ENCODE data around the gene TRIM25.

Gene TRIM25

GRCh38 chr17:56913353-56913866, 439 bp downstream of the TRIM25 start:
- Histone ChIP-seq H3K9me3 (ENCODE audit: control extremely low read depth in 1 of 5, control insufficient read depth in 4 of 5, insufficient read depth in 2 of 5, low read depth in 1 of 5, low read length in 4 of 5) (peaks cover 0 to 3% (median 0%) of the 10 kb centered on the region in 5 experiments), H3K36me3 (ENCODE audit: control insufficient read depth in 4 of 4, insufficient read depth in 4 of 4, low read length in 3 of 4) (peaks cover 0 to 15% (median 3%) of the 10 kb centered on the region in 4 experiments), H3K4me3 (ENCODE audit: control insufficient read depth in 1 of 7, extremely low read depth in 1 of 7, insufficient read depth in 4 of 7, low read depth in 2 of 7, low read length in 6 of 7) (peak overlapping the region; percentile 82 to 97 (median 90)), H3K27ac (ENCODE audit: insufficient read depth in 1 of 2, low read depth in 1 of 2, low read length in 2 of 2, poor library complexity in 1 of 2, severe bottlenecking in 2 of 2) (peak overlapping the region in 1 of 2 experiments; percentile 92), H3K27me3 (replicated peaks in 2 of 5; ENCODE audit: control insufficient read depth in 4 of 5, insufficient read depth in 5 of 5, low read length in 4 of 5) (no peaks in the 10 kb centered on the region), H3K4me1 (ENCODE audit: control extremely low read depth in 1 of 4, control insufficient read depth in 4 of 4, insufficient read depth in 4 of 4, low read length in 3 of 4) (peaks cover 19 to 63% (median 48%) of the 10 kb centered on the region in 4 experiments)
- DNase-seq: no peak
- WGBS (ENCODE audit: insufficient coverage): 0% methylated on average over 41 of the region's 44 CpGs
- ChIA-PET POLR2A (interaction anchor here (0.5 kb wide), 1 partner anchor 1106 kb away, joined by 3 read pairs; no protein-coding TSS in a partner anchor), CTCF (interaction anchor here (0.5 to 1.0 kb wide), 2 partner anchors 22 to 1027 kb away, joined by 3 read pairs; no protein-coding TSS in a partner anchor)

- ChIA-PET CTCF (interaction anchor here (1.0 kb wide), 1 partner anchor 21 kb away, joined by 3 read pairs; no protein-coding TSS in a partner anchor), POLR2A (no interaction called here)
Observed at GRCh38 chr17:56913000-56913311, 893 bp downstream of the TRIM25 start.

GRCh38 chr17:56912105-56912999, 1.5 kb downstream of the TRIM25 start:
- POLR2A ChIA-PET: interaction anchor here (0.7 to 1.7 kb wide), 2 partner anchors 10 to 1194 kb away, joined by 3 to 9 read pairs; no protein-coding TSS in a partner anchor

More at GRCh38 chr17:56913000-56913311, 893 bp downstream of the TRIM25 start:
- H3K4me3 ChIP-seq (ENCODE audit: control insufficient read depth in 1 of 7, extremely low read depth in 1 of 7, insufficient read depth in 4 of 7, low read depth in 2 of 7, low read length in 6 of 7): peak overlapping the region; percentile 82 to 97 (median 90)
- DNase-seq: no peak
- peaks cover 0 to 3% (median 0%) of the 10 kb centered on the region in 5 experiments for H3K9me3 ChIP-seq (ENCODE audit: control extremely low read depth in 1 of 5, control insufficient read depth in 4 of 5, insufficient read depth in 2 of 5, low read depth in 1 of 5, low read length in 4 of 5)
- no peaks in the 10 kb centered on the region for H3K27me3 ChIP-seq (replicated peaks in 2 of 5; ENCODE audit: control insufficient read depth in 4 of 5, insufficient read depth in 5 of 5, low read length in 4 of 5)
- WGBS (ENCODE audit: insufficient coverage): 13% methylated on average over 3 of the region's 7 CpGs
- peaks cover 20 to 67% (median 52%) of the 10 kb centered on the region in 4 experiments for H3K4me1 ChIP-seq (ENCODE audit: control extremely low read depth in 1 of 4, control insufficient read depth in 4 of 4, insufficient read depth in 4 of 4, low read length in 3 of 4)
- peaks cover 0 to 17% (median 3%) of the 10 kb centered on the region in 4 experiments for H3K36me3 ChIP-seq (ENCODE audit: control insufficient read depth in 4 of 4, insufficient read depth in 4 of 4, low read length in 3 of 4)
- peak overlapping the region in 1 of 2 experiments; percentile 92 for H3K27ac ChIP-seq (ENCODE audit: insufficient read depth in 1 of 2, low read depth in 1 of 2, low read length in 2 of 2, poor library complexity in 1 of 2, severe bottlenecking in 2 of 2)

DNA sequence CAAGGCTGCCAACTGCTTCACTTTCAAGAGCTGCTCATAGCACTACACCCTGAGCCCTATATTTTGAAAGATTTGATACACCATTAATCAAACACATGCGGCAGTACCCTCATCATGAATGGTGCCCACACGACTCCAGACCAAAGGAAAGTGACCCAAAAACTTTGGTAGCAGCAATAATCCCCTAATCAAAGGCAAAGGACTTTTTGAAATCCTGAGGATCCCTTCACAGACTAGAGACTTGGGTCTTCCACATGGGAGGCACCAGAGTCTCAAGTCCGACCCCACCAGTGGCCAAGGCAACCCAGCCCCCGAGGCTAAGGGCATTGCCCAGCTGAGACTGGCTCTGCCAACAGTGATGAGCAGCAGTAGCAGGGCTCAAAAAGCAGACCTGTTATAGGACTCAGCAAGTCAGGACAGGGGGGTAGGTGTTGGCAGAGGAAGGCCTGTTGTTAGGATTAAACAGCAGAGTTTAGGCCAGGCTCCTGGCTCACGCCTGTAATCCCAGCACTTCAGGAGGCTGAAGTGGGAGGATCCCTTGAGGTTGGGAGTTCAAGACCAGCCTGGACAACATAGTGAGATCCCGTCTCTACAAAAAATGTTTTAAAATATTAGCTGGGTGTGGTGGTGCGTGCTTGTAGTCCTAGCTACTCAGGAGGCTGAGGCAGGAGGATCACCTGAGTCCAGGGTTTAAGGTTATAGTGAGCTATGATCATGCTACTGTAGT, 3.2 kb downstream of the TRIM25 start:
- Histone ChIP-seq H3K27ac (ENCODE audit: insufficient read depth in 1 of 2, low read depth in 1 of 2, low read length in 2 of 2, poor library complexity in 1 of 2, severe bottlenecking in 2 of 2) (peak overlapping the region in 1 of 2 experiments; percentile 39), H3K4me1 (ENCODE audit: control extremely low read depth in 1 of 4, control insufficient read depth in 4 of 4, insufficient read depth in 4 of 4, low read length in 3 of 4) (peaks cover 22 to 69% (median 55%) of the 10 kb centered on the region in 4 experiments), H3K4me3 (ENCODE audit: control insufficient read depth in 1 of 7, extremely low read depth in 1 of 7, insufficient read depth in 4 of 7, low read depth in 2 of 7, low read length in 6 of 7) (peak overlapping the region in 3 of 7 experiments; percentile 31 to 48 (median 38)), H3K27me3 (replicated peaks in 2 of 5; ENCODE audit: control insufficient read depth in 4 of 5, insufficient read depth in 5 of 5, low read length in 4 of 5) (no peaks in the 10 kb centered on the region), H3K9me3 (ENCODE audit: control extremely low read depth in 1 of 5, control insufficient read depth in 4 of 5, insufficient read depth in 2 of 5, low read depth in 1 of 5, low read length in 4 of 5) (no peaks in the 10 kb centered on the region), H3K36me3 (ENCODE audit: control insufficient read depth in 4 of 4, insufficient read depth in 4 of 4, low read length in 3 of 4) (peaks cover 8 to 38% (median 19%) of the 10 kb centered on the region in 4 experiments)
- ChIA-PET POLR2A (interaction anchor here (1.7 kb wide), 1 partner anchor 8 kb away, joined by 3 read pairs; no protein-coding TSS in a partner anchor), CTCF (interaction anchor here (1.0 to 1.7 kb wide), 2 partner anchors 15 to 26 kb away, joined by 3 to 5 read pairs; no protein-coding TSS in a partner anchor)
- no peak for DNase-seq
- 81% methylated on average over 7 of the region's 7 CpGs for WGBS (ENCODE audit: insufficient coverage)

More at GRCh38 chr17:56912105-56912999, 1.5 kb downstream of the TRIM25 start:
- peaks cover 22 to 74% (median 55%) of the 10 kb centered on the region in 4 experiments for H3K4me1 ChIP-seq (ENCODE audit: control extremely low read depth in 1 of 4, control insufficient read depth in 4 of 4, insufficient read depth in 4 of 4, low read length in 3 of 4)
- no peaks in the 10 kb centered on the region for H3K27me3 ChIP-seq (replicated peaks in 2 of 5; ENCODE audit: control insufficient read depth in 4 of 5, insufficient read depth in 5 of 5, low read length in 4 of 5)
- H3K36me3 ChIP-seq (ENCODE audit: control insufficient read depth in 4 of 4, insufficient read depth in 4 of 4, low read length in 3 of 4): peaks cover 2 to 22% (median 6%) of the 10 kb centered on the region in 4 experiments
- H3K27ac ChIP-seq (ENCODE audit: insufficient read depth in 1 of 2, low read depth in 1 of 2, low read length in 2 of 2, poor library complexity in 1 of 2, severe bottlenecking in 2 of 2): peak overlapping the region; percentile 6 to 92
- H3K4me3 ChIP-seq (ENCODE audit: control insufficient read depth in 1 of 7, extremely low read depth in 1 of 7, insufficient read depth in 4 of 7, low read depth in 2 of 7, low read length in 6 of 7): peak overlapping the region; percentile 24 to 97 (median 90)
- DNase-seq: no peak
- WGBS (ENCODE audit: insufficient coverage): 72% methylated on average over 16 of the region's 21 CpGs
- peaks cover 0 to 3% (median 0%) of the 10 kb centered on the region in 5 experiments for H3K9me3 ChIP-seq (ENCODE audit: control extremely low read depth in 1 of 5, control insufficient read depth in 4 of 5, insufficient read depth in 2 of 5, low read depth in 1 of 5, low read length in 4 of 5)
- CTCF ChIA-PET: interaction anchor here (1.0 kb wide), 2 partner anchors 17 to 21 kb away, joined by 3 read pairs; no protein-coding TSS in a partner anchor

DNA sequence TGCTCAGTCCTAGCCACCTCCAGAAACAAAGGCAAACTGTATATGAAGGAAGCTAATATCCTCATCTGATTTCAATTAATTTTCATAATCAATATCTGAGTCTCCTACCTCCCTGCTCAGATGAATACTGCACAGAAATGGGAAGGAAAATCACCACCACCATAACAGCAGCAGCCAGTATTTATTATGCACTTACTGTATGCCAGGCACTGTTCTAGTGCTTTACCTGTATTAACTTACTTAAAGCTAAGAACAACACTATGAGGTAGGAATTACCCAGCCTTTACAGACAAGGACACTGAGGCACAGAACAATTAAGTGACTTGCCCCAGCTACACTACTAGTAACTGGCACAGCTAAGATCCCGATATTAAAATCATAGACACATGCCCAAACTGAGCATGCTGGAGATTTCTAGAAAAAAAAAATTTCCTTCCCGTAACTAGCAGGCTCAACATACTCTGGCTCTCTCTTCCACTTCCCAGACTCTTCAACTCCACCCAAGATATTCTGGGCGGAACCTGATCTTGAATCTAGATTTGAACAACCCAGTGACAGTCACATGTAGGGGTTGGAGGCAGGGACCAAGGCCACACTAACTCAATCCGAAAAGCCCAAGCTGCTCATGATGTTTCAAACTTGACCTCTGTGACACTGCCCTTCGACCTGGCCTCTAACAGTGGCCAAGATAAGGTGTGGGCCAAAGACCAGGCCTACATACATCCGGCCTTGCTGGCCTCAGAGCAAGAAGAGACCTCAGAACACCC, 3.9 kb downstream of the TRIM25 start:
- Histone ChIP-seq H3K4me1 (ENCODE audit: control extremely low read depth in 1 of 4, control insufficient read depth in 4 of 4, insufficient read depth in 4 of 4, low read length in 3 of 4) (peaks cover 20 to 62% (median 51%) of the 10 kb centered on the region in 4 experiments), H3K27ac (ENCODE audit: insufficient read depth in 1 of 2, low read depth in 1 of 2, low read length in 2 of 2, poor library complexity in 1 of 2, severe bottlenecking in 2 of 2) (peak overlapping the region in 1 of 2 experiments; percentile 55), H3K27me3 (replicated peaks in 2 of 5; ENCODE audit: control insufficient read depth in 4 of 5, insufficient read depth in 5 of 5, low read length in 4 of 5) (no peaks in the 10 kb centered on the region), H3K36me3 (ENCODE audit: control insufficient read depth in 4 of 4, insufficient read depth in 4 of 4, low read length in 3 of 4) (peaks cover 8 to 44% (median 23%) of the 10 kb centered on the region in 4 experiments), H3K4me3 (ENCODE audit: control insufficient read depth in 1 of 7, extremely low read depth in 1 of 7, insufficient read depth in 4 of 7, low read depth in 2 of 7, low read length in 6 of 7) (peak overlapping the region in 2 of 7 experiments; percentile 11 to 48), H3K9me3 (ENCODE audit: control extremely low read depth in 1 of 5, control insufficient read depth in 4 of 5, insufficient read depth in 2 of 5, low read depth in 1 of 5, low read length in 4 of 5) (no peaks in the 10 kb centered on the region)
- ChIA-PET POLR2A (interaction anchor here (0.6 to 0.7 kb wide), 2 partner anchors 8 to 20 kb away, joined by 3 read pairs; no protein-coding TSS in a partner anchor), CTCF (interaction anchor here (1.5 to 1.7 kb wide), 2 partner anchors 19 to 27 kb away, joined by 4 to 5 read pairs; no protein-coding TSS in a partner anchor)
- WGBS (ENCODE audit: insufficient coverage): 90% methylated on average over 6 of the region's 6 CpGs
- no peak for DNase-seq

All from common myeloid progenitor, CD34-positive (primary cell).